OCI-M1 (cell line): ENCODE results near the gene UBL7.
A peak's percentile ranks its signal among the peaks of the same experiment; 100 is the strongest.
"Not testable (repeated sequence)": the region's sequence is repeated elsewhere in the genome, so short reads cannot be mapped to it uniquely, and the experiment has no call there.

ENCODE experiments used
- DNase-seq: peaks from one replicate; lab custom pipeline; 2025; lab: John Stamatoyannopoulos, UW

The UBL7 gene

DNA sequence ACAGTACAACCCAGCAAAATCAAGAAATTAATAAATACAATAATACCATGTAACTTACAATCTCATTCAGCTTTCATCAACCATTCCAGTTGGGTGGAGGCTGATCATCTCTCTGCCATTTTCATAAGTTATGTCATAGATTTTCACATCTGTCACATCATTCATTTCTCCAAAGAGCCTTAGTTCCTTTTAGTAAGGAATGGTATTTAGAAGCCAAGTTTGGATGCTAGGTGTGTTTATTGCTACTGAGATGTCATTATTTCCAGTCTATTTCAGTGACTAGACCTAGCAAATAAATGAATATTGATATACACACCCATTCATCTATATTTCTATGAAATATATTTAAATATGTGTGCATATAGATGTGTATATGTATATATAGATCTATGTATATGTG lies 2.7 kb upstream of the UBL7 start:
- peak; percentile 15 for DNase-seq

DNA sequence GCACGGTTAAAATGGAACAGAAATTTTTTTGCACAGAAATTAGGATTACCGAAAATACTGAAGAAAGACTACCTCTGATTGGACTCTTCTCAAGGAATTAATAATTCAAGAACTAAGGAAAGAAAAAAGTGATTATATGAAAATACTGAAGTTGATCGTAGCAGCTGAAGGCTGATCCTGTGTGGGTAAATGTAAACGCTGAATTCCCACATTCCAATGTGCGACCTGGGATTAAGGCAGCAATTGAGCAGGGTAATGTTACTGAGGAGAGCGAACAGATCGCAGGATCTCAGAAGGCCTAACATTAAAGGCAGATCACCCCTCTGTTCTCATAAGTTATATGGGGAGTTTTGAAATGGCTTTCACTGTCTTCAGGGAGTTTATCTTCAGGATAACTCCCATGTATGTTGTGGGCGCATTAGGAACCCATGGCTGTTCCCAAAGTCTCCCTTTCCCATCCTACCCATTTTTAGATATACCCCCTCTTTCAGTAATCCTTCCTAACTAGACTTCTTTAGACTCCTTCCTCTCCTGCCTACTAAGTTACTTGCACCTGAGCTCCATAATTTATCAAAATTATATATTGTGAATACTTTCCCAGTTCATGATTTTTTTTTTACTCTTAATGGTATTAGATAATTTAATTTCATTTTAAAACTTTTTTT lies 1.0 kb upstream of the UBL7 start:
- DNase-seq: no peak

DNA sequence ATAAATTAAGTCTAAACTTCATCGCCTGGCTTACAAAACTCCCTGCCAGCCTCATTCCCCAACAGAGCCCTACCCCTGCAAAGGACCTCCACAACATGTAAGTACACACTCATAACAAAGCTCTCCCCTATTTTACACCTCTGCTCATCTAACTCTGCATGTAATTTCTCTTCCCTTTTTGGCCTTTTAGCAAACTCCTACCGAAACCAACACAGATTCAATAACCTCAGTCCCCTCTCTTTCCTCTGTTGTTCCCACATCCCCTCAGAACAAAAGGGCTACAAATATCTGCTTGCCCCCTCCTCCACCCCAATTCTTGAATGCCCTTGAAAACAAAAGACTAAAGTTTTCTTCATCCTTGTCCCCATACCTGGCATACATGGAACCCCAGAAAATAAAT lies 662 bp downstream of the UBL7 start:
- peak; percentile 54 for DNase-seq

DNA sequence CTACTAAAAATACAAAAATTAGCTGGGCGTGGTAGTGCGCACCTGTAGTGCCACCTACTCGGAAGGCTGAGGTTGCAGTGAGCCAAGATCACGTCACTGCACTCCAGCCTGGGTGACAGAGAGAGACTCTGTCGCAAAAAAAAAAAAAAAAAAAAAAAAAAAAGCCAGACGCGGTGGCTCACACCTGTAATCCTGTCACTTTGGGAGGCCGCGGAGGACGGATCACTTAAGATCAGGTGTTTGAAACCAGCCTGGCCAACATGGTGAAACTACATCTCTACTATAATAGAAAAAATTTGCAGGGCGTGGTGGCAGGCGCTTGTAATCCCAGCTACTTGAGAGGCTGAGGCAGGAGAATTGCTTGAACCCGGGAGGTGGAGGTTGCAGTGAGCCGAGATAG lies 1.2 kb downstream of the UBL7 start:
- not testable (repeated sequence) for DNase-seq

DNA sequence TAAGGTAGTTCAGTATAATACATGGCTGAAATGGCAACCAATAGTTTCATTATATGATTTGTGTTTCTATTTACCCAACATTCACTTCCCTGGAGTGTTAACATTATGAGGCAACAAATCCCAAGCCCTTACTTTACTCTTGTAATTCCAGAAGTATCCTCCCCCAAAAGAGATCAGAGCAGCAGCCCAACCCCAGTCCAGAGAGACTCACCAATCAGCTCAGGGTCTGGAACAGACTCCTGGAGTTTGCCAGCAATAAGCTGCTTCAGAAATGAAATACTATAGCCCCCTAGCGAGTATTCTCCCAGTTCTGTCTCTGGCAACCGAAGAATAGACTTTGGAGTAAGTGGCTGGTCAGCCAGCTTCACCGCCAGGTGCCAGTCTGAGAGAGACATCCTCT lies 2.5 kb downstream of the UBL7 start:
- no peak for DNase-seq

DNA sequence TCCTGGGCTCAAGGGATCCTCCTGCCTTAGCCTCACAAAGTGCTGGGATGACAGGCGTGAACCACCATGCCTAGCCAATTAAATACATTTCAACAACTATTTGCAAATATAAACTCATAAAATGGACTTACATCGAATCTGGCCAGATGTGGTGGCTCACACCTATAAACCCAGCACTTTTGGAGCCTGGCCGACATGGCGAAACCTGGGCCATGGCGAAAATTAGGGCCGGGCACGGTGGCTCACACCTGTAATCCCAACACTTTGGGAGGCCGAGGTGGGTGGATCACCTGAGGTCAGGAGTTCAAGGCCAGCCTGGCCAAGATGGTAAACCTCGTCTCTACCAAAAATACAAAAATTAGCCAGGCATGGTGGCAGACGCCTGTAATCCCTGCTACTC lies 3.9 kb downstream of the UBL7 start:
- DNase-seq: not testable (repeated sequence)

DNA sequence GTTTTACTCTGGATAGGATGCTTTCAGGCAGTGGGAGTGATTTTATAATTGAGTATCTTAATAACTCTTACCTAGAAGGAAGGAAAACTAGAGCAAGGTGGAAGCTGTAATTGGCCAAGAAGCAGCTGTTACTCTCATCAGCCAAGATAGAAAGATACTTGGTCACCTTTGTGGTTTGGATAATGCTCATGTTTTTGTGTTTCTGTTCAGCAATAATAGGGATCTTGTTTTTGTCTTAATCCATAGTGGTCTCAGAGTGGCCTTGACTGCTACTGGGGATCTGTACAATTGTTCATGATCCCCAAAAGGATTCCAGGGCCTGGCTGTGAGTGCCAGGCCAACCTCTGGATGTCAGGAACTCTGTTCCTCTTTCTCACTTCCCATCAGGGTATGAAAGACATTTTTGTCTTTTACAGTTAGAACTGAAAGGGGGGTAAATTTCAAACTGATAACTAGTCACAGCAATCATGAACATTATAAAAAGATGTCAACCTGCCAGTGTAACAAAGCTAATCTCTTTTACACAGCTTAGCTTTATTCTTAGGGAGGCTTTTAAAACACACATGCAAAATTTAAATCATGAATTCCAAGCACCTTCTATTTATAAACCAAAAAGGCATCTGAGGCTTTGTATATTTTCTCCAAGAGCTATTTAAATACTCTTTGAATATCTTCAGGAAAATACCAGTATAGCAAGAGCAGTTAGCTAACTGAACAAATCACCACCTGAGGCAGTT lies 6.0 kb downstream of the UBL7 start:
- no peak for DNase-seq

DNA sequence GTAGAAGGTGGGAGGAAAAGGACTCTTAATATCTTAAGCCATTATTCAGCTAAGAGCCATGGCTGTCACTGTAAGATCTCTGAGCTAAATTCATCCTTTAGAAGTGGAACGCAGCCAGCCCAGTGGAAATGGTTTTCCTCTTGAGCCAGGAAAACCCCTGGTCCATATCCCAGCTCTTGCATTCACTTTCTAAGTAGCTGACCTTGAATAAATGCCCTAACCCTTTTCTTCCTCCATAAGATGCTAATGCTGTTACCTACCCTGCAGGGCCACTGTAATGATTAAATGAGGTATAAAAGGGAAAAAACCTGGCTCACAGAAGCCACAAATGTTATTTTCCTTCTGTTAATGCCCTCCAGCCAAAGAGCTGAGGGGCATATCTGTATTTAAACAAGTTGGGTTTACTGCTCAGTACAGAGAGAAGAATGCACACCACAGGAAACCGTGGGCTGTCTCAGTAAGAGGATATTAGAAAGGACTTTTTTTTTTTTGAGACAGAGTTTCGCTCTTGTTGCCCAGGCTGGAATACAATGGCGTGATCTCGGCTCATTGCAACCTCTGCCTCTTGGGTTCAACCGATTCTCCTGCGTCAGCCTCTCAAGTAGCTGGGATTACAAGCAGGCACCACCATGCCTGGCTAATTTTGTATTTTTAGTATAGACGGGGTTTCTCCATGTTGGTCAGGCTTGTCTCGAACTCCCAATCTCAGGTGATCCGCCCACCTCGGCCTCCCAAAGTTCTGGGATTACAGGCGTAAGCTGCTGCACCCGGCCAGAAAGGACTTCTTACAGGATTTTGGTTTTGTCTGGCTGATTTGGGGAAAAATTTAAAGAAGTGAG lies 6.8 kb downstream of the UBL7 start:
- no peak for DNase-seq

DNA sequence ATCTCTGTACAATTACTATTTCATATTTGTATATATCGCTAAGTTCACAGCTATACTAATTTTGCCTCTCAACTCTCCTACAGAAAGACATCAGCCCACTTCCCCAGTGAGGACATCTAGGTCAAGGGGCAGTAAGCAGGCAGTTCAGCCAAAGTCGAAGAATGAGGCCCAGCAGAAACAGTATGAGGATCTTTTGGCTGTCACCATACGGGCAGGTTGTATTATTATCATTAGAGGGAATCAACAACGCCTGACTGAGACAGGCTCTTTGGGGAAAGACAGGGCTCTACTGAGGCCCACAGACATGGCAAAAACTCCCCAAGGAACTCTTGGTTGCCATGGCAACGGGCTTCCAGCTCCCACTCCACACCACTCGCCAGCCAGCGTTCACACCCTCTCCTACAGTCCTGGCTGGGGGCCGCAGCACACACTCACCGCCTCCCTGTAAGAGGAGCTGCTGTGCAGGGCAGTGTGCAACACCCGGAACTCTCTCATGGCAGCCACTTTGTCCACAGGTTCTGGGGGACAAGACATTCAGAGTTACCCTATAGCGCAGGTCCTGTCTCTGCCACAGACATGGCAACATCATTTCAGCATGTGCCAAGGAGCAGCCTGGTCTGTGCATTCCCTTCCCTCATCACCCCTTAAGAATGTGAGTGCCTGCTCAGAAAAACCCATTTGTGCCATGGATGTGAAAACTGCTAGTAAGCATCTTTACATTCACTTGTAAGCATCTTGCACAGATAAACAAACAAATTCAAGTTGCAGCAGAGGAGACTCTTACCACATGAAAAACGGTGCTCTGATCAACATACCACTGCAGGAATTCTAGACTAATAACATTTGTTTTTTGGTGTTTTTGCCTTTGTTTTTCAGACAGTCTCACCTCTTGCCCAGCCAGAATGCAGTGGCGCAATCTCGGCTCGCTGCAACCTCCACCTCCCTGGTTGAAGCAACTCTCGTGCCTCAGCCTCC lies 8.8 kb downstream of the UBL7 start:
- DNase-seq: no peak

DNA sequence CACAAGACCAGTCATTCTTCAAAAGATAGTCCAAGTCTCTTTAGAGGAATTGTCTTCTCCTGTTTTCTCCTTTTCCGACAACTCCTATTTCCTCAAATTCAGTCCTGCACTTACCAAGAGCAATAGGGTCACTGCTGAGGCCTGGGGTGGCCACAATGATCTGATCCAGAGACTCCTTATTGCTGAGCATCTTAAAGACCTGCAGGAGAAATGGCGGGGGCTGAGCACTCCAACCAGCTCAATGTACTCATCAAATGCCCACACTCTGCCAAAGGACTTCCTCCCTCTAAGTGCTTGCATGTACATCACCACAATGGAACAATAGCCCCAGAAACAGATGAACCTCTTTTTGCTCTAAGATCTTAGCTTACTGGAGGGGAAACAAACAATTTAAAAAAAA lies 9.6 kb downstream of the UBL7 start:
- no peak for DNase-seq

DNA sequence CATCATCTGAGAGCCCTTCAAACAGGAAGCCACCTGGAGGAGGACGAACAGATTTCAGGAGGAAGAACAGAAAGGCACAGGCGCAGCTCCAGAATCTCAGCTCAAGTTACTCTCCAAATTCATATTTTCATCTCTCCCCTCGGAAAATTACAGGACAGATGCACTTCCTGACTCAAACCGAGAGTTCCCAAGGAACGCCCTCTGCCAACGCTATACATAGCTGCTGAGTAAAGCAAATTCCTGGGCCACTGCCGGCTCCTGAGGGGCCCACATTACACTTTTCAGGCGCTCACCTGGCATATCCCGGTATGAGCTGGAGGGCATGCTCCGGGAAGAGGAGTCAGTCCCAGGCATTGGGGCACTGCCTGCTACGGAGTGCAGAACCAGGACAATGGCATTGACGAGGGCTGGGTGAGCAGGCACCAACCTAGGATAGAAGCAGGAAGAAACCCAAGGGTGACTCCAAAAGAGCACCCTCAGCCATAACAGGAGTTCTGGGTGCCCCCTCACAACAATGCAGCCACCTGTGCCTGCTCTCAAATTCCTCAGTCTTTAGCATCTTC lies 11.2 kb downstream of the UBL7 start:
- DNase-seq: no peak

DNA sequence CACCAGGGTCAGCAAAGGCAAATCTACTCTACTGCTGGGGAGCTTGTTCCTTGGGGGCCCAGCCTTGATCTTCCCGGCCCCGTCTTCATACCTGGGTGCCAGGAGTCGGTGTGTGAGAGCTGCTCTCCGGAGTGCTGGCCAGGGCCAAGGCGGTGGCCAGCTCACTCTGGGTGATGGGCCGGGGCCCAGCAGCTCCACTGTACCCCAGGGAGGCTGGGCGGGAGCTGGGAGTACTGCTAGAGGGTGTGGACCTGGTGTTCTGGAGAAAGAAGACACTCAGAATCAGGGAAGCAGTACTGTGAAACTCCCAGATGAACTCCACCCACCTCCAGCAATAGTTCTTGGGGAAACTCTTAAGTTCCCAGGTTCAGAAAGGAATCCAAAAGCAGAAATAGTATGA lies 11.9 kb downstream of the UBL7 start:
- DNase-seq: no peak

DNA sequence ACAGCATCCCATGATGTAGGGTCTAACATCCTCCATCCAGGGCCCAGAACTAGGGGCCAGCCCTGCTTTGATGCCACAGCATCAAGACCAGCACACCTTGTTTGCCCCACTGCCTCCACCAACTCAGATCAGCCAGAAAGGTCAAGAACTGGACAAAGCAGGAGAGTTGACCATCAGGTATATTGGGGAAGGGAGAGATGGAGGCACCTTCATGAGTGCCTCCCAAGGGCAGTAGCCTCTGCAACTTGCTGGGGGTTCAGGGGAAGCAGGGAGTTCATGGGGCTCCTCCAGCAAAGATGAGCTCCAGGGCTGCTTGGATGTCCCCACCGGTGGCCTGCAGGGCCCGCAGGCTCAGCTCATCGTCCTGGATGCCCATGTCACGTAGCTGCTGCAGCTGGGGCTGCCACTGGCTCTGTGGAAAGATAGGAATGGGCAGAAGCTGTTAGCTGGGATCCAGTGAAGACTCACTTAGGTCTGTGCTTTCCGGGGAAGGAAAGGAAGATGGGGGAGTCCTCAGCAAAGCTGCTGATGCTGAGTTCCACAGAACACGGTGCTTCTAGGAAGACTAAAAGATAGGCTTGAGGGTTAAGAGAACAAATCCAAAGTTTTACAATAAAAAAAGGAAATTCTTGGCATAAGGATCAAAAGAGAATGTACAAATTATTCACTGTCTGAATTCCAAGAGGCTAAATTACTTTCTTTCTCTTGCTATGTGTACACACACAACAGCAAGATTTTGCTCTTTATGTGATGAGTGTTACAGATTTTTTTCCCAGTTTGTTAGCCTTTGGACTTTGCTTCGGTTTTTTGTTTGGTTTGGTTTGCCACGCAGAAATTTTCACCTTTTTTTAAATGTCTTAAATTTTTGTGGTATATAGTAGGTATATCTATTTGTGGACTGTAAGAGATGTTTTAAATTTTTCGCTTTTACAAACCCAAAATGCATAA lies 14.9 kb downstream of the UBL7 start:
- DNase-seq: no peak

DNA sequence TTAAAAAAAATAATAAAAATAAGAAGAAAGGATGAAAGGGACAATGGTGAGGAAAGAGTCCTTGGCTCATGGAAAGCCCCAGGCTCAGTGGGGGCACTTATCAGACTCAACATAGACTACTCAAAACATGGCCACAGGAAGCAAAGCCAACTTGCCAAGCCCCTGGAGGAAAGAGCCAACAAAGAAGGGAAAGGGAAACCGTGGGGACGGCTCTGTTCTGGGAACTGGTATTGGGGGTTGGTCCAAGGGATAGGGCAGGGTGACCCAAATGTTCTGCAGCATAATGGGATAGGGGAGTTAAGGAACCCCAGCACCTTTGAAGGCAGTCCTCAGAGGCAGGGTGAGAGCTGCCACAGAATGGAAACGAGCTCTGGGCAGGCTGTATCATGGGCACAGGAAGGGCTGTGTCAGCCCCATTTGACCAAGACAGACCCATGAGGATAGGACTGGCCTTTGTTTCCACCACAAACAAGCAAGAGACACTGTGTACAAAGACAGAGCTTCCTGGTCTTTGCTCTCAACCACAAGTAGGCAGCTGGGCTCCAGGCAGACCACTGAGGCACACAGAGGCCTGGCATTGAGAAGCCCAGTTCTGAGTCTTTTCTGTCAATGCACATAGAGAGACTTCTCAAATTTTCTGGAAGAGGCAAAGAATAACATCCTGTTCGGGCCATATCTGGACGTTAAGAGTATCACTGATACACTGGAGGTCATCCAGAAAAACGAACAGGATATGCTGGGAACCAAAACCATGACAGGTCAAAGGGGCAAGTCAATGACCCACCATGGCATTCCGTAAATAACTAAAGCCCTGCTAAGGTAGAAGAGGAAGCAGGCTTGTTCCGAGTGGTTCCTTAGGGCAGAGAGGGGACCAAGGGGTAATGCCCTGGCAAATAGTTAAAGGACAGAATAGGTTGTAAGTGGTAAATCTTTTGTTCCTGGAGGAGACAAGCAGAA lies 16.6 kb downstream of the UBL7 start:
- no peak for DNase-seq

DNA sequence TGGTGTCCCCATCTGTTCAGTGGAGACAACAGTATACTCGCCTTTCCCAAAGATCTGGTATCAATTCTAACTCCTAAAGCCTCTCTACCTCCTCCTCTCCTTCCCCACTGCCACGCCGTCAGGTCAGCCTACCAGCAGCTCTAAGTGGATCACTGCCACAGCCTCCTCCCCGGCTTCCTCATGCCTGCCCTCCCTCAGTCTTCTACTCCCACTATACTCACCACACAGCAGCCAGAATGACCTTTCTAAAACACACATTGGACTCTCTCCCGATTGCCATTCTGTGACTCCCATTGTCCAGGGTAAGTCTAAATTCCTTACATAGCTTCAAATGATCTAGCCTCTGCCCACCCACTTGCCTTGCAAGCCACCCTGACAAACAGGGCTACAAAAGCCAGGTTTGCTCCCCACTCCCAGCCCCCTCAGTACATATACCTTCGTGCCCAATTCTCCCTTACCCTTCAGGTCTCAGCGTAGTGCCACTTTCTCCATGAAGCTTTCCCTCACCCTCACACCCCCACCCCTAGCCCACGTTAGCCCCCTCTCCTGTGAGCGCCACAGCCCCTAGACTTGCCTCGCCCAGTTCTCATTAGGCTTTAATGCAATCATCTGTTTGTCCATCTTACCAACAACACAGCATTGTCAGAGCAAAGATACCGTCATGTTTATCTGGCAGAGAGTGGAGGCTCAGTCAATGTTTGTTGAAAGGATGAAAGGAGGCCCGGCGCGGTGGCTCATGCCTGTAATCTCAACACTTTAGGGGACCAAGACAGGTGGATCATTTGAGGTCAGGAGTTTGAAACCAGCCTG lies 17.7 kb downstream of the UBL7 start:
- DNase-seq: no peak

DNA sequence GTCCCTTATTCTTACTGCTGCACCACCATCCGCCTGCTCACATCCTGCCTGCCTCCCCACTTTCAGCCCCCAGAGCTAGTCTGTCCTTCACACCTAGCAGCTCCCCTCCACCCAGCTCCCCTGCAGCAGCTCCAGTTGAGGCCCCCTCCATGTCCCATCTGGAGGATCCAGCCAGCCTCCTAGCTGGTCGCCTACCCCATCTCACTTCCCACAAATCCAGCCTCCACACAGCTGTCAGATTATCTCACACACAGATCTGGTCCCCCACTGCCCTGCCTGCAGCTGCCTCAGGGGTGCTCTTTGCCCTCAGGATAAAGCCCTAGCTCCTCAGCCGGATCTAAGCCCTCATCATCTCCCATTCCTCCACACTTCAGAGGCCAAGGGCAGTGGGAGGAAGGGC lies 18.4 kb downstream of the UBL7 start:
- DNase-seq: no peak

DNA sequence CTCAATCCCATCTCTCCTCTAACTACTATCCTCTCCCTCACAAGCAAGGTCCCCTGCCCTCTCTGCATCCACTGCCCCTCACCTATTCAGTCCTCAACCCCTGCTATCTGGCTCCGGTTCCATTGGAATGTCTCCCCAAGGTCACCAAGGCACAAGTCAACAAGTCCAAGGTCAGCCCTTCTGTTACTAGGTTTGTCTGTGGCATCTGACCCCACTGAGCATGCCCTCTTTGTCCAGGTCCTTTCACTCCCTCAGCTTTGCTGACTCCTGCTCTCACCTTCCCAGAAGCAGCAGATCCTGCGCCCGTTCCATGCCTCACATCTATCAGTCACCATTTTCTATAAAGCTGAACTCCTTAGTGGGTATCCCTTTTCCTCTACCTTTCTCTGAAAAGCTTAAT lies 18.9 kb downstream of the UBL7 start:
- no peak for DNase-seq

DNA sequence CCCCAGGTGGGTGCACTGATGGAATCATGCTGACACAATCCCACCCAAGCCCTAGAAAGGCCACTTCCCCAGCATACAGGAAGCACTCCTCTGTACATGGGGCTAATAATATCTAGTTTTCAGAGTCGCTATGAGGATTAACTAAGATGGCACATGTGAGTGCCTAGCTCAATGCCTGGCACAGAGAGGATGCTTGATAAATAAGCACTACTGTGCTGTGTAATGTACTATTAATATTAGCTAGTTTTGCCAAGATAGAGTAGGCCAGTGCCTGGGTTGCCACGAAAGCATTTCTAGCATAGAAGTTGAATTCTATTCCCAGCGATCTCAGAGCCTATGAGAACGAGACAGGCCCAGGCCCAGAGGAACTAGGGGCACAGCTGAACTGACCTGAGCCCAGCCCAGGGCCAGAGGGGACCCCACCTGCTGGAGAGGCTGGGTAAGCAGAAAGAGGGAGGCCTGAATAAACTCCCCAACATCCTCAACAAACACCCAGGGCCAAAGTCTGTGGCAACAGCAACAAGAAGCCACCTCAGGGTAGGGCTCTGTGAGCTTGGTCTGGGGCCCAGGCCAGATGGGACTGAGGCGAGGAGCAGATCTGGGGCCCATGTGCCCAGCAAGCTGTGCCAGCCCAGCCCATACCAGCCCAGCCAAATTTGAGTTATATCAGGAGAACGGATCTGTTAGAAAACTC lies 19.6 kb downstream of the UBL7 start:
- no peak for DNase-seq
